CD14-positive monocyte (primary cell): Measurements from ENCODE around the gene LMAN1. TPM values are rescaled to one million over a fixed set of nuclear protein-coding genes. Genes with fewer than 3 reads are reported as not detected.

Experiments used
- DNase-seq, 3 donors: peaks; one replicate each; pipeline ENCODE4 v3.0.0-alpha.2; 2011 to 2022
- H2AFZ ChIP-seq: 2 replicates; pipeline ENCODE4 v1.6.0; 2012; ENCODE audit warnings: mild to moderate bottlenecking, low read depth, low read length, inconsistent platforms; ENCODE audit not compliant: insufficient read depth, poor library complexity, severe bottlenecking
- H3K27ac ChIP-seq, 2 donors: 1 replicate in 1 of 2; 2 replicates in 1 of 2; pipeline ENCODE4 v1.5.1; 2012 to 2013; ENCODE audit warnings: low read length in 2 of 2, control low read depth in 1 of 2, inconsistent platforms in 1 of 2, low read depth in 1 of 2, mild to moderate bottlenecking in 1 of 2
- H3K27me3 ChIP-seq, 2 donors: one replicate each; pipeline versions ENCODE4 v1.6.0 to v1.6.1; 2011 to 2013; ENCODE audit warnings: low read length in 2 of 2; ENCODE audit not compliant: control insufficient read depth in 2 of 2, insufficient read depth in 2 of 2
- H3K36me3 ChIP-seq, 2 donors: replicated peaks in 1 of 2; 1 replicate in 1 of 2; 2 replicates in 1 of 2; pipeline versions ENCODE4 v1.5.1 to v1.6.1; 2012 to 2013; ENCODE audit warnings: low read length in 2 of 2, control low read depth in 1 of 2, inconsistent platforms in 1 of 2, mild to moderate bottlenecking in 1 of 2; ENCODE audit not compliant: insufficient read depth in 2 of 2, control insufficient read depth in 1 of 2
- H3K4me1 ChIP-seq, 2 donors: 1 replicate in 1 of 2; 2 replicates in 1 of 2; pipeline versions ENCODE4 v1.5.1 to v1.6.1; 2012 to 2013; ENCODE audit warnings: low read length in 2 of 2, control low read depth in 1 of 2, inconsistent platforms in 1 of 2, mild to moderate bottlenecking in 1 of 2, moderate library complexity in 1 of 2; ENCODE audit not compliant: insufficient read depth in 2 of 2, control insufficient read depth in 1 of 2
- H3K4me2 ChIP-seq: replicated peaks from 2 replicates; pipeline ENCODE3; 2012; ENCODE audit warnings: low read length, moderate library complexity, mild to moderate bottlenecking; ENCODE audit not compliant: poor library complexity, severe bottlenecking; ENCODE audit errors: extremely low read depth
- H3K4me3 ChIP-seq, 3 experiments: fragments of 200-600 bp in 1 of 3; sonication (generic) in 1 of 3; replicated peaks in 1 of 3; 1 replicate in 2 of 3; 2 replicates in 1 of 3; pipeline ENCODE4 v1.5.1; 2011 to 2013; ENCODE audit warnings: low read length in 3 of 3, mild to moderate bottlenecking in 3 of 3, control low read depth in 2 of 3, low read depth in 2 of 3, inconsistent platforms in 1 of 3, moderate library complexity in 1 of 3
- H3K79me2 ChIP-seq: 2 replicates; pipeline ENCODE4 v1.6.0; 2012; ENCODE audit warnings: mild to moderate bottlenecking, control low read depth, inconsistent platforms, low read length, moderate library complexity; ENCODE audit not compliant: insufficient read depth
- H3K9ac ChIP-seq: 2 replicates; pipeline ENCODE4 v1.6.0; 2017; ENCODE audit warnings: low read length, mild to moderate bottlenecking; ENCODE audit not compliant: insufficient read depth, poor library complexity, severe bottlenecking
- H3K9me3 ChIP-seq, 2 donors: replicated peaks in 1 of 2; 1 replicate in 1 of 2; 2 replicates in 1 of 2; pipeline versions ENCODE4 v1.5.1 to v1.6.1; 2012 to 2013; ENCODE audit warnings: low read length in 2 of 2, control low read depth in 1 of 2; ENCODE audit not compliant: control insufficient read depth in 1 of 2, insufficient read depth in 1 of 2
- H4K20me1 ChIP-seq: 2 replicates; pipeline ENCODE4 v1.6.0; 2012; ENCODE audit warnings: mild to moderate bottlenecking, low read length, control low read depth, moderate library complexity; ENCODE audit not compliant: insufficient read depth
- H3K27ac Mint-ChIP-seq, 7 donors: one replicate each; pipeline ENCODE4 v1.8.0; 2020; ENCODE audit warnings: mild to moderate bottlenecking in 7 of 7, mixed read lengths in 7 of 7, moderate library complexity in 6 of 7, inconsistent platforms in 2 of 7
- H3K27me3 Mint-ChIP-seq, 3 donors: one replicate each; pipeline ENCODE4 v1.8.0; 2021 to 2022; ENCODE audit warnings: low read depth in 3 of 3, mild to moderate bottlenecking in 3 of 3, mixed read lengths in 3 of 3, moderate library complexity in 3 of 3, inconsistent platforms in 1 of 3
- H3K36me3 Mint-ChIP-seq, 2 donors: one replicate each; pipeline ENCODE4 v1.8.0; 2020; ENCODE audit warnings: mixed read lengths in 2 of 2, inconsistent platforms in 1 of 2, mild to moderate bottlenecking in 1 of 2
- H3K4me1 Mint-ChIP-seq: one replicate; pipeline ENCODE4 v1.8.0; 2020; ENCODE audit warnings: mild to moderate bottlenecking, mixed read lengths
- H3K4me3 Mint-ChIP-seq, 2 donors: one replicate each; pipeline ENCODE4 v1.8.0; 2020; ENCODE audit warnings: mild to moderate bottlenecking in 2 of 2, mixed read lengths in 2 of 2, moderate library complexity in 1 of 2
- H3K9me3 Mint-ChIP-seq, 7 donors: one replicate each; pipeline ENCODE4 v1.8.0; 2020 to 2022; ENCODE audit warnings: mixed read lengths in 7 of 7, mild to moderate bottlenecking in 6 of 7, moderate library complexity in 6 of 7, inconsistent platforms in 2 of 7
- WGBS: methylation state at CpG from one replicate; pipeline ENCODE4 v1.1.5; 2013; ENCODE audit warnings: missing lambda C conversion rate; ENCODE audit not compliant: insufficient coverage; 5-methylcytosine and 5-hydroxymethylcytosine counted together
- intact Hi-C, 2 donors: fragments of 100-400 bp; cut with micrococcal nuclease; formaldehyde crosslinking; loops; one replicate each; pipeline versions ENCODE4 v1.15.0 to v1.15.1; 2023
- polyA plus RNA-seq, 3 donors: library from polyadenylated mRNA; depleted of rRNA in 1 of 3; unstranded in 2 of 3; stranded (reverse) in 1 of 3; fragments of 300-500 nt in 2 of 3; fragments of >200 nt in 1 of 3; fragmentation: Illumina TruSeq in 2 of 3; gene quantifications; 1 replicate in 2 of 3; 2 replicates in 1 of 3; pipeline ENCODE4 v1.2.3, GENCODE V29; 2012 to 2021
- TF ChIP-seq, protein P1 (sequence below): fragments of 200-600 bp; IDR thresholded peaks from one replicate; pipeline ENCODE4 v1.8.0; 2022; ENCODE audit warnings: antibody characterized with exemption, mild to moderate bottlenecking

The LMAN1 gene
- polyA plus RNA-seq, 3 donors: 4.7 to 10.9 (median 7.6) TPM

DNA sequence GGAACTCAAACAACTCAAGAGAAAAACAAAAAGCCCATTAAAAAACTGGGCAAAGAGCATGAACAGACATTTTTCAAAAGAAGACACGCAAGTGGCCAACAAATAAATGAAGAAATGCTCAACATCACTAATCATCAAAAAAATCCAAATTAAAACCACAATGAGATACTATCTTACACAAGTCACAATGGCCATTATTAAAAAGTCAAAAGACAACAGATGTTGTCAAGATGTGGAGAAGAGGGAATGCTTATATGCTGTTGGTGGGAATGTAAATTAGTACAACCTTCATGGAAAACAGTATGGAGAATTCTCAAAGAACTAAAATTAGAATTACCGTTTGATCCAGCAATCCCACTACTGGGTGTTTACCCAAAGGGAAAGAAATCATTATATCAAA lies 15.1 kb downstream of the LMAN1 start:
- H3K4me3 Mint-ChIP-seq: no peak overlapping the region

DNA sequence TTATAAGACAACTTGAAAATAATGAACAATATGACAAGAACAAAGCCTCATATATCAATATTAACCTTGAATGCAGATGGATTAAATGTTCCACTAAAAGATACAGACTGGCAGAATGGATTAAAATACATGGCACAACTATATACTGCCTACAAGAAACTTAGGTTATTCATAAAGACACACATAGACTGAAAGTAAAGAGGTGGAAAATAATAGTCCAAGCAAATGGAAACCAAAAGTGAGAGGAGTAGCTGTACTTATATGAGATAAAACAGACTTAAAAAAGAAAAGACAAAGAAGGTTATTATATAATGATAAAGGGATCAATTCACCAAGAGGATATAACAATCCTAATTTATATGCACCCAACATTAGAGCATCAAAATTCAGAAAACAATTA lies 18.2 kb downstream of the LMAN1 start:
- H3K9me3 Mint-ChIP-seq: peaks cover 2 to 25% (median 8%) of the 10 kb centered on the region in 7 donors
- H3K36me3 Mint-ChIP-seq: peaks cover 77 to 83% of the 10 kb centered on the region in 2 donors
- peaks cover 17 to 86% of the 10 kb centered on the region in 2 donors for H3K36me3 ChIP-seq
- H4K20me1 ChIP-seq: no peaks in the 10 kb centered on the region
- no peaks in the 10 kb centered on the region for H3K79me2 ChIP-seq
- no peak overlapping the region for H2AFZ ChIP-seq
- TF ChIP-seq, protein P1, sequence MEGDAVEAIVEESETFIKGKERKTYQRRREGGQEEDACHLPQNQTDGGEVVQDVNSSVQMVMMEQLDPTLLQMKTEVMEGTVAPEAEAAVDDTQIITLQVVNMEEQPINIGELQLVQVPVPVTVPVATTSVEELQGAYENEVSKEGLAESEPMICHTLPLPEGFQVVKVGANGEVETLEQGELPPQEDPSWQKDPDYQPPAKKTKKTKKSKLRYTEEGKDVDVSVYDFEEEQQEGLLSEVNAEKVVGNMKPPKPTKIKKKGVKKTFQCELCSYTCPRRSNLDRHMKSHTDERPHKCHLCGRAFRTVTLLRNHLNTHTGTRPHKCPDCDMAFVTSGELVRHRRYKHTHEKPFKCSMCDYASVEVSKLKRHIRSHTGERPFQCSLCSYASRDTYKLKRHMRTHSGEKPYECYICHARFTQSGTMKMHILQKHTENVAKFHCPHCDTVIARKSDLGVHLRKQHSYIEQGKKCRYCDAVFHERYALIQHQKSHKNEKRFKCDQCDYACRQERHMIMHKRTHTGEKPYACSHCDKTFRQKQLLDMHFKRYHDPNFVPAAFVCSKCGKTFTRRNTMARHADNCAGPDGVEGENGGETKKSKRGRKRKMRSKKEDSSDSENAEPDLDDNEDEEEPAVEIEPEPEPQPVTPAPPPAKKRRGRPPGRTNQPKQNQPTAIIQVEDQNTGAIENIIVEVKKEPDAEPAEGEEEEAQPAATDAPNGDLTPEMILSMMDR: no peak
- no peak for DNase-seq
- intact Hi-C loops: no loop called here
- no peak overlapping the region for H3K27ac ChIP-seq
- no peak overlapping the region for H3K4me2 ChIP-seq
- H3K4me3 Mint-ChIP-seq: no peak overlapping the region
- H3K4me1 ChIP-seq: no peaks in the 10 kb centered on the region
- H3K4me1 Mint-ChIP-seq: no peaks in the 10 kb centered on the region
- H3K9me3 ChIP-seq: peaks cover 0 to 2% of the 10 kb centered on the region in 2 donors
- H3K27ac Mint-ChIP-seq: no peak overlapping the region
- no peak overlapping the region for H3K4me3 ChIP-seq
- no peaks in the 10 kb centered on the region for H3K27me3 Mint-ChIP-seq
- no peaks in the 10 kb centered on the region for H3K27me3 ChIP-seq
- no peak overlapping the region for H3K9ac ChIP-seq

More for the DNA sequence above, 15.1 kb downstream of the LMAN1 start:
- peaks cover 72 to 89% of the 10 kb centered on the region in 2 donors for H3K36me3 Mint-ChIP-seq
- no peak overlapping the region for H3K27ac Mint-ChIP-seq
- Histone ChIP-seq H3K27ac (no peak overlapping the region), H3K9ac (no peak overlapping the region), H3K4me3 (no peak overlapping the region), H3K27me3 (no peaks in the 10 kb centered on the region), H2AFZ (no peak overlapping the region), H3K9me3 (peaks cover 0 to 2% of the 10 kb centered on the region in 2 donors), H3K4me2 (no peak overlapping the region), H3K79me2 (no peaks in the 10 kb centered on the region), H4K20me1 (no peaks in the 10 kb centered on the region), H3K36me3 (peaks cover 21 to 92% of the 10 kb centered on the region in 2 donors), H3K4me1 (no peaks in the 10 kb centered on the region)
- WGBS: no CpG with 5 or more reads among the region's 2 CpGs
- H3K4me1 Mint-ChIP-seq: no peaks in the 10 kb centered on the region
- intact Hi-C loops: no loop called here
- no peaks in the 10 kb centered on the region for H3K27me3 Mint-ChIP-seq
- peaks cover 2 to 26% (median 10%) of the 10 kb centered on the region in 7 donors for H3K9me3 Mint-ChIP-seq
- no peak for DNase-seq
- TF ChIP-seq, protein P1: no peak
